K562 (cell line): ENCODE results near the gene MYO3B. TPM values are rescaled to one million over a fixed set of nuclear protein-coding genes. Genes with fewer than 3 reads are reported as not detected.
"Not testable (repeated sequence)": the region's sequence is repeated elsewhere in the genome, so short reads cannot be mapped to it uniquely, and the experiment has no call there.

ENCODE experiments used
- ATAC-seq: fragments of 200-7000 bp; cut with Tn5 transposase; 3 replicates; pipeline ENCODE4 v1.9.1; 2020; ENCODE audit warnings: moderate library complexity
- BruUV-seq: library from RNA; stranded (reverse); fragments of 400-500 nt; replicated peaks from 2 replicates; lab custom pipeline; 2021; lab: Mats Ljungman, UMichigan
- CTCF ChIA-PET: fragments of 300-600 bp; formaldehyde crosslinking; extraction: SDS; loops from one replicate; lab custom pipeline; 2021; ENCODE audit warnings: low intra/inter-chr PET ratio; lab: Yijun Ruan, JAX
- POLR2A ChIA-PET: fragments of 300-600, 350-650 bp; sonication (Branson Sonifier 250); formaldehyde crosslinking; extraction: SDS; loops from one replicate; lab custom pipeline; 2021; ENCODE audit warnings: antibody characterized with exemption, inconsistent platforms; lab: Yijun Ruan, JAX
- DNase-seq, 4 experiments: peaks; one replicate each; pipeline versions ENCODE4 v3.0.0 to v3.0.0-alpha.2; 2011 to 2018; ENCODE audit warnings: low spot score in 3 of 4, mixed read lengths in 3 of 4; ENCODE audit errors: extremely low read depth in 1 of 4
- FAIRE-seq: peaks from 2 replicates; lab custom pipeline; 2011; peaks lifted over from hg19 to GRCh38; lab: Jason Lieb, UNC
- H2AFZ ChIP-seq: 2 replicates; pipeline ENCODE4 v1.6.0; 2011; ENCODE audit warnings: low read depth, low read length, control low read depth, inconsistent platforms
- H3K27ac ChIP-seq: fragments of 200-600 bp; 3 replicates; pipeline ENCODE4 v1.8.0; 2011; ENCODE audit warnings: low read depth, mild to moderate bottlenecking, control low read depth, inconsistent platforms, low read length, moderate library complexity, mixed read lengths; ENCODE audit errors: extremely low read depth
- H3K27me3 ChIP-seq, 2 experiments: fragments of 300-600 bp in 1 of 2; 2 replicates in 1 of 2; 3 replicates in 1 of 2; pipeline versions ENCODE4 v1.6.0 to v1.8.0; 2011; ENCODE audit warnings: inconsistent platforms in 2 of 2, low read length in 2 of 2, mild to moderate bottlenecking in 1 of 2, mixed read lengths in 1 of 2, moderate library complexity in 1 of 2; ENCODE audit not compliant: control insufficient read depth in 2 of 2, insufficient read depth in 2 of 2
- H3K36me3 ChIP-seq: fragments of 300-600 bp; 3 replicates; pipeline ENCODE4 v1.8.0; 2011; ENCODE audit warnings: mild to moderate bottlenecking, low read length, inconsistent platforms; ENCODE audit not compliant: control insufficient read depth, insufficient read depth
- H3K4me1 ChIP-seq, 2 experiments: fragments of 200-600 bp in 1 of 2; replicated peaks in 1 of 2; 2 replicates in 1 of 2; 3 replicates in 1 of 2; pipeline versions ENCODE4 v1.5.1 to v1.8.0; 2011; ENCODE audit warnings: inconsistent platforms in 2 of 2, low read length in 2 of 2, mild to moderate bottlenecking in 1 of 2, mixed read lengths in 1 of 2, moderate library complexity in 1 of 2; ENCODE audit not compliant: control insufficient read depth in 2 of 2, insufficient read depth in 2 of 2
- H3K4me2 ChIP-seq: 2 replicates; pipeline ENCODE4 v1.6.1; 2011; ENCODE audit warnings: low read length, control low read depth, inconsistent platforms, mixed read lengths; ENCODE audit not compliant: insufficient read depth
- H3K4me3 ChIP-seq: fragments of 200-600 bp; sonication (generic), shearing (Covaris generic); 2 replicates; pipeline ENCODE4 v1.5.1; 2016; ENCODE audit warnings: control low read depth, inconsistent platforms
- H3K79me2 ChIP-seq: fragments of 200-600 bp; 3 replicates; pipeline ENCODE4 v1.8.0; 2011; ENCODE audit warnings: low read length, inconsistent platforms; ENCODE audit not compliant: control insufficient read depth, insufficient read depth
- H3K9ac ChIP-seq, 2 experiments: 2 replicates each; pipeline versions ENCODE4 v1.6.0 to v1.6.1; 2011; ENCODE audit warnings: low read depth in 2 of 2, low read length in 2 of 2, control low read depth in 1 of 2, inconsistent platforms in 1 of 2, mild to moderate bottlenecking in 1 of 2, mixed read lengths in 1 of 2; ENCODE audit not compliant: insufficient read depth in 1 of 2
- H3K9me1 ChIP-seq: one replicate; pipeline ENCODE4 v1.6.0; 2011; ENCODE audit warnings: inconsistent platforms, mild to moderate bottlenecking, low read length, moderate library complexity; ENCODE audit not compliant: control insufficient read depth, insufficient read depth
- H3K9me3 ChIP-seq: replicated peaks from 2 replicates; pipeline ENCODE4 v1.5.1; 2011; ENCODE audit warnings: low read depth, low read length, inconsistent platforms; ENCODE audit not compliant: control insufficient read depth, insufficient read depth
- H4K20me1 ChIP-seq: replicated peaks from 2 replicates; pipeline ENCODE4 v1.6.1; 2011; ENCODE audit warnings: low read length, inconsistent platforms, mixed read lengths; ENCODE audit not compliant: control insufficient read depth, insufficient read depth
- EWSR1 ChIP-seq: fragments of 450-650 bp; IDR thresholded peaks from 2 replicates; pipeline ENCODE4 v1.6.1; 2018; ENCODE audit warnings: borderline replicate concordance, mild to moderate bottlenecking, low read depth, moderate library complexity; ENCODE audit not compliant: partially characterized antibody
- SNIP1 ChIP-seq: fragments of 450-650 bp; IDR thresholded peaks from 2 replicates; pipeline ENCODE4 v1.7.1; 2017; ENCODE audit warnings: low read depth, mild to moderate bottlenecking
- SNRNP70 ChIP-seq: fragments of 200-400 bp; formaldehyde crosslinking; optimal IDR thresholded peaks from 2 replicates; pipeline ENCODE3; 2017; ENCODE audit warnings: low read depth, low read length
- ZNF143 ChIP-seq: sonication (generic); formaldehyde crosslinking; IDR thresholded peaks from 2 replicates; pipeline ENCODE4 v1.9.0; 2022; ENCODE audit warnings: mild to moderate bottlenecking, missing genetic modification reagents
- ZNF263 ChIP-seq: sonication (generic); formaldehyde crosslinking; IDR thresholded peaks from 2 replicates; pipeline ENCODE4 v1.8.0; 2022; ENCODE audit warnings: mild to moderate bottlenecking, missing genetic modification reagents, borderline replicate concordance
- WGBS: fragments of 100-300 bp; shearing (Covaris generic); methylation state at CpG from one replicate; pipeline ENCODE4 v1.1.6; 2016; ENCODE audit warnings: low coverage, mixed read lengths; ENCODE audit not compliant: insufficient coverage; ENCODE audit errors: missing lambda C conversion rate; 5-methylcytosine and 5-hydroxymethylcytosine counted together
- in situ Hi-C: fragments of 300-500 bp; cut with MboI; formaldehyde crosslinking; loops from 4 replicates; pipeline ENCODE4 v1.15.0; 2018; ENCODE audit warnings: inconsistent platforms, mixed read lengths
- intact Hi-C: fragments of 100-400 bp; cut with micrococcal nuclease; formaldehyde crosslinking; loops from 2 replicates; pipeline ENCODE4 v1.14.2; 2022
- polyA plus RNA-seq, 8 experiments: library from polyadenylated mRNA; depleted of rRNA in 4 of 8; stranded (reverse) in 5 of 8; unstranded in 3 of 8; fragments of >200 nt; fragmentation: Nextera tagmentation in 2 of 8; fragmentation: Illumina TruSeq in 1 of 8; extraction: Ambion mirVana in 2 of 8; extraction: Trizol in 1 of 8; gene quantifications; 2 replicates each; pipeline versions ENCODE4 v1.2.1 to v1.2.3, GENCODE V29; 2011 to 2014; ENCODE audit warnings: inconsistent platforms in 1 of 8, missing spikeins in 1 of 8
- total RNA-seq, 7 experiments: library from RNA; depleted of rRNA in 6 of 7; stranded (reverse); fragments of >200 nt in 6 of 7; fragmentation: Illumina TruSeq in 2 of 7; extraction: Trizol in 2 of 7; gene quantifications; 2 replicates each; pipeline versions ENCODE4 v1.2.1 to v1.2.3, GENCODE V29; 2011 to 2021; ENCODE audit warnings: low replicate concordance in 1 of 7
- TF ChIP-seq, protein P1 (sequence below): fragments of 250-450 bp; sonication (Bioruptor Pico); IDR thresholded peaks from 2 replicates; pipeline ENCODE4 v1.4.0; 2020; ENCODE audit warnings: mild to moderate bottlenecking, moderate library complexity
- TF ChIP-seq, protein P2 (sequence below), 3 experiments: IDR thresholded peaks in 2 of 3; conservative IDR thresholded peaks in 1 of 3; 2 replicates each; pipeline ENCODE4 v1.5.1; 2011 to 2012; ENCODE audit warnings: low read length in 3 of 3, mild to moderate bottlenecking in 3 of 3, control low read depth in 2 of 3, improper control_type of control experiment in 1 of 3, inconsistent platforms in 1 of 3, low read depth in 1 of 3, mixed read lengths in 1 of 3, moderate library complexity in 1 of 3; ENCODE audit not compliant: insufficient read depth in 2 of 3

The MYO3B gene
- total and polyA plus RNA-seq, 9 of the 15 experiments (the other 6 are each of a cell fraction or from before 2014, with no cell fraction given) = 2.7 to 6.5 (median 3.6) TPM

DNA sequence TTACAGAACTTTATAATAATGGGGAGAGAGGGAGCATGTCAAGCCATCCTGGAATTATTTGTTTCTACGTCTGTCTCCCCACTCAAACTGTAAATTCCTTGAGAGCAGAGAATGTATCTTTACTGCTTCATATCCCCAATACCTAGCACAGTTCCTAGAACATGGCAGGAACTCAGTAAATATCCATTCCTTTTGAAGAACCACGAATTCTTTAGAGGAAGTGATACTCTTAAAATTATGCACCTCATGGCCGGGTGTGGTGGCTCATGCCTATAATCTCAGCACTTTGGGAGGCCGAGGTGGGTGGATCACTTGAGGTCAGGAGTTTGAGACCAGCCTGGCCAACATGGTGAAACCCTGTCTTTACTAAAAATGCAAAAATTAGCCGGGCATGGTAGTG lies 171.3 kb downstream of the MYO3B start:
- WGBS = 17% methylated on average over 5 of the region's 5 CpGs
- peaks cover 0 to 22% of the 10 kb centered on the region in 2 experiments; a peak in 3 of 5 replicates for H3K4me1 ChIP-seq
- ATAC-seq, DNase-seq, H3K27ac ChIP-seq, H3K9me1 ChIP-seq, CTCF ChIA-PET, H3K36me3 ChIP-seq, in situ Hi-C loops, BruUV-seq, intact Hi-C loops, H3K27me3 ChIP-seq, H3K4me3 ChIP-seq, H2AFZ ChIP-seq, H4K20me1 ChIP-seq, FAIRE-seq, H3K79me2 ChIP-seq, H3K4me2 ChIP-seq, H3K9me3 ChIP-seq, H3K9ac ChIP-seq: not testable (repeated sequence)
- POLR2A ChIA-PET = interaction anchor here (0.6 to 1.3 kb wide), 3 partner anchors 10 to 1447 kb away, joined by 3 to 9 read pairs (median 4); no protein-coding TSS in a partner anchor

DNA sequence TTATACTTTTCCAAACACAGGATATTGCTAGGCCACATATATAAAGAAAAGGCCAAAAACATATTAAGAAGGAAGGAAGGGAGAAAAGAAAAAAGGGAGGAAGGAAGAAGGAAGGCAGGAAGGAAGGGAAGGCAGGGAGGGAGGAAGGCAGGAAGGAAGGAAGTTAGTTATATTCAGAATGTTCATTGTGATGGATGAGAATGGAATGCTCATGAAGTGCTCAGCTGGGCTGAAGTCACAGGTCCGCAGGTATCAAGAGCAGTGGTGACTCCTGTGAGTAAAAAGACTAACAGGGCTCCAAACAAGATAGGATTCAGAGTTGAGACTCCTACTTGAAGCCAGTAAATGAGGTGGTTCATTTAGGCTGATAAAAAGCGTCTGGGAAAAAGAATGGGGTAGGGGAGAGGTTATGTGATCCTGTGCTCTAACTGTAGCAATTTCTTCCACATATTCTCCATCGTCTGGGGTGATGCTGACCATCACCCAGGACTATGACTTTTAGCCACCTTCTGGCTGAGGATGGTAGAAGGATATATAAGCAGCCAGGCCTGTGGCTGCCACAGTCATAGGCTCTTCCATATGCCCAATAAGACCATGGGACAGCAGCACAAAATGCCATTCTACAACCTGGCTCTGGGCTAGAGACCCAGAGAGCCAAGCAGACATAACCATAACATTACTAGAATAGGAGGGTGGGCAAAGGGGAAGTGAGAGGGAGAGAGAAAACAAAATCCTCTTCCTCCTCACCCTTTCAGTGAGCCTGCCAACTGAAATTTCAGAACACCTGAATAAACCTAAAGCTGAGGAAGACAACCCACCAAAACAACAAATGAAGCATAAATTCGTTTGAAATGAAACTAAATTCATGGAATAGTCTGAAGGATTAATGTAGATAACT lies 173.2 kb downstream of the MYO3B start:
- BruUV-seq = no TSS peak
- TF ChIP-seq SNIP1 = no peak
- TF ChIP-seq SNRNP70 = no peak
- no peak for TF ChIP-seq ZNF143 (CRISPR knock-in tag)
- TF ChIP-seq, protein P1, sequence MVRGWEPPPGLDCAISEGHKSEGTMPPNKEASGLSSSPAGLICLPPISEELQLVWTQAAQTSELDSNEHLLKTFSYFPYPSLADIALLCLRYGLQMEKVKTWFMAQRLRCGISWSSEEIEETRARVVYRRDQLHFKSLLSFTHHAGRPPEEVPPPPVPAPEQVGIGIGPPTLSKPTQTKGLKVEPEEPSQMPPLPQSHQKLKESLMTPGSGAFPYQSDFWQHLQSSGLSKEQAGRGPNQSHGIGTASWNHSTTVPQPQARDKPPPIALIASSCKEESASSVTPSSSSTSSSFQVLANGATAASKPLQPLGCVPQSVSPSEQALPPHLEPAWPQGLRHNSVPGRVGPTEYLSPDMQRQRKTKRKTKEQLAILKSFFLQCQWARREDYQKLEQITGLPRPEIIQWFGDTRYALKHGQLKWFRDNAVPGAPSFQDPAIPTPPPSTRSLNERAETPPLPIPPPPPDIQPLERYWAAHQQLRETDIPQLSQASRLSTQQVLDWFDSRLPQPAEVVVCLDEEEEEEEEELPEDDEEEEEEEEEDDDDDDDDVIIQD (CRISPR knock-in tag) = no peak
- TF ChIP-seq EWSR1 = no peak
- 0 out of 2 replicates have a peak, but pooled peaks have one; percentile 22 for TF ChIP-seq ZNF263 (CRISPR knock-in tag)
- TF ChIP-seq, protein P2, sequence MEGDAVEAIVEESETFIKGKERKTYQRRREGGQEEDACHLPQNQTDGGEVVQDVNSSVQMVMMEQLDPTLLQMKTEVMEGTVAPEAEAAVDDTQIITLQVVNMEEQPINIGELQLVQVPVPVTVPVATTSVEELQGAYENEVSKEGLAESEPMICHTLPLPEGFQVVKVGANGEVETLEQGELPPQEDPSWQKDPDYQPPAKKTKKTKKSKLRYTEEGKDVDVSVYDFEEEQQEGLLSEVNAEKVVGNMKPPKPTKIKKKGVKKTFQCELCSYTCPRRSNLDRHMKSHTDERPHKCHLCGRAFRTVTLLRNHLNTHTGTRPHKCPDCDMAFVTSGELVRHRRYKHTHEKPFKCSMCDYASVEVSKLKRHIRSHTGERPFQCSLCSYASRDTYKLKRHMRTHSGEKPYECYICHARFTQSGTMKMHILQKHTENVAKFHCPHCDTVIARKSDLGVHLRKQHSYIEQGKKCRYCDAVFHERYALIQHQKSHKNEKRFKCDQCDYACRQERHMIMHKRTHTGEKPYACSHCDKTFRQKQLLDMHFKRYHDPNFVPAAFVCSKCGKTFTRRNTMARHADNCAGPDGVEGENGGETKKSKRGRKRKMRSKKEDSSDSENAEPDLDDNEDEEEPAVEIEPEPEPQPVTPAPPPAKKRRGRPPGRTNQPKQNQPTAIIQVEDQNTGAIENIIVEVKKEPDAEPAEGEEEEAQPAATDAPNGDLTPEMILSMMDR (IDR thresholded peaks at IDR 0.05 in 2 of 3, conservative IDR thresholded peaks at IDR 0.05 in 1 of 3; ENCODE audit: insufficient read depth in 2 of 3, low read depth in 1 of 3, low read length in 3 of 3) = 0 out of 6 replicates have a peak, but pooled peaks of 2 of the 3 experiments have one; percentile 4
- DNase-seq (no peak), ATAC-seq (peak; percentile 63), FAIRE-seq (no peak)
- 29% methylated on average over 4 of the region's 4 CpGs for WGBS
- Histone ChIP-seq H3K36me3 (no peaks in the 10 kb centered on the region), H3K27me3 (no peaks in the 10 kb centered on the region), H4K20me1 (no peaks in the 10 kb centered on the region), H3K4me3 (no peak overlapping the region), H3K9me1 (no peaks in the 10 kb centered on the region), H3K79me2 (no peaks in the 10 kb centered on the region), H3K9ac (no peak overlapping the region), H3K4me2 (no peak overlapping the region), H3K9me3 (no peaks in the 10 kb centered on the region; the same call in 1 of the 2 replicates), H3K27ac (no peak overlapping the region), H2AFZ (no peak overlapping the region; the same call in 1 of the 2 replicates), H3K4me1 (peaks cover 0 to 21% of the 10 kb centered on the region in 2 experiments; a peak in 3 of 5 replicates)
- ChIA-PET CTCF (interaction anchor here (0.6 kb wide), 1 partner anchor 68 kb away, joined by 3 read pairs; no protein-coding TSS in a partner anchor), POLR2A (interaction anchor here (0.9 kb wide), 1 partner anchor 12 kb away, joined by 5 read pairs; no protein-coding TSS in a partner anchor)
- in situ Hi-C loops (no loop called here), intact Hi-C loops (no loop called here)
